ENCODE results near the gene ERVW-1. TPM values are rescaled to one million over a fixed set of nuclear protein-coding genes. Genes with fewer than 3 reads are reported as not detected.
"Not testable (repeated sequence)": the region's sequence is repeated elsewhere in the genome, so short reads cannot be mapped to it uniquely, and the experiment has no call there.

The ERVW-1 gene
- total RNA-seq, 1 donor from 2014 or later = not detected

GRCh38 chr7:92473989-92474388, 3.8 kb downstream of the ERVW-1 start:
- DNase-seq = not testable (repeated sequence)

- not testable (repeated sequence) for DNase-seq
These were observed 9.2 kb downstream of the ERVW-1 start for GRCh38 chr7:92468589-92468988.

GRCh38 chr7:92466682-92467081, 11.1 kb downstream of the ERVW-1 start:
- DNase-seq = no peak

GRCh38 chr7:92464515-92464914, 13.2 kb downstream of the ERVW-1 start:
- no peak for DNase-seq

- no peak for DNase-seq
These were observed 15.2 kb downstream of the ERVW-1 start for GRCh38 chr7:92462560-92462959.

- DNase-seq = peak; percentile 65
These were observed 16.4 kb downstream of the ERVW-1 start for GRCh38 chr7:92461027-92462003.

GRCh38 chr7:92460510-92460909, 17.2 kb downstream of the ERVW-1 start:
- DNase-seq = no peak

GRCh38 chr7:92460109-92460508, 17.6 kb downstream of the ERVW-1 start:
- no peak for DNase-seq

GRCh38 chr7:92456236-92456635, 21.5 kb downstream of the ERVW-1 start:
- no peak for DNase-seq

GRCh38 chr7:92451645-92452044, 26.1 kb downstream of the ERVW-1 start:
- DNase-seq = no peak

- DNase-seq = peak; percentile 79
These were observed 29.5 kb downstream of the ERVW-1 start for GRCh38 chr7:92448205-92448747.

GRCh38 chr7:92447345-92448204, 30.2 kb downstream of the ERVW-1 start, which contains the start of gene GATAD1:
GATAD1 (plus strand) TSS chr7:92447482; CDS start chr7:92447730, 248 bp downstream.
- DNase-seq = peak; percentile 94

GRCh38 chr7:92446869-92447344, 30.8 kb downstream of the ERVW-1 start:
- DNase-seq = no peak

GRCh38 chr7:92442720-92443119, 35.0 kb downstream of the ERVW-1 start:
- DNase-seq = not testable (repeated sequence)

GRCh38 chr7:92437956-92438491, 39.7 kb downstream of the ERVW-1 start:
- no peak for DNase-seq

- DNase-seq = no peak
These were observed 40.9 kb downstream of the ERVW-1 start for GRCh38 chr7:92436612-92437445.

GRCh38 chr7:92435542-92435941, 42.2 kb downstream of the ERVW-1 start:
- DNase-seq = no peak

- no peak for DNase-seq
These were observed 44.7 kb downstream of the ERVW-1 start for GRCh38 chr7:92433019-92433418.

- no peak for DNase-seq
These were observed 45.3 kb downstream of the ERVW-1 start for GRCh38 chr7:92432299-92432946.

GRCh38 chr7:92427193-92427592, 50.6 kb downstream of the ERVW-1 start:
- no peak for DNase-seq

All from dermis blood vessel endothelial cell (primary cell).